Measurements from ENCODE around the gene TCF4. TPM values are rescaled to one million over a fixed set of nuclear protein-coding genes. Genes with fewer than 3 reads are reported as not detected.
A peak's percentile ranks its signal among the peaks of the same experiment; 100 is the strongest.

The TCF4 gene
- polyA plus RNA-seq, 1 donor (not counting 4 experiments of a cell fraction or from before 2014, with no cell fraction given): 9.7 TPM

DNA sequence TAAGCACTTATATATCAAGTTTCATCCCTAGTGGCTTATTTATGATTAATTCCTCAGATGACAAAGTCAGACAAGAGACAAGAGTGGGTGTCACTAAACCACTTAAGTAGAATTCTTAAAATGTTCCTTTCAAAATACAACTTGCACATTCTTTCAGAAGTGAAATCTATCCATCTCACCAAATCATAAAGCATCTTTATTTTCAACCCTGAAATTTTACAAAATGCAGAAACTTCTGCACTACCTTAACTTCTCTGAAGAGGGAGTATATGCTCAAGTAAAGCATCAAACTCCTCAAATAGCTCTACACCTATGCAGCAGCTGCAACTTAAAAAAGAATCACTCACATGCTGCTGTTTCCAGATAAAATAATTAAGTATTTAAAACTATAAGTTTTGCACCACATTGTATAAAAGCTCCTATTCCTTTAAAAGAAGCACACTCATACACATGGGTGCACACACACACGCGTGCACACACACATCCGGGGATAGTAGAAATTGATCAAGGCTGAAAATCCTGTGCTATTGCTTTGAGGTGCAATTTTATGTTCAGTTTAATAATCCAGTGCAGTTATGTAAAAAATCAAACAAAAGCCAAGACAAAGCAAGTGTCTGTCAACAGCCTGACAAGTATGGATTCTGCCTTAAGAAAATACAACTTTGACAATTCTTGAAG, 244.5 kb downstream of the TCF4 start:
- Histone ChIP-seq H3K36me3 (ENCODE audit: control insufficient read depth in 2 of 2, extremely low read depth in 1 of 2, insufficient read depth in 2 of 2, low read length in 2 of 2) (no peaks in the 10 kb centered on the region), H2AFZ (ENCODE audit: control insufficient read depth, low read length) (no peak overlapping the region), H3K79me2 (ENCODE audit: control insufficient read depth, insufficient read depth, low read length) (no peaks in the 10 kb centered on the region), H3K9me1 (ENCODE audit: control insufficient read depth, extremely low read depth, insufficient read depth, low read length) (no peaks in the 10 kb centered on the region), H3K4me1 (ENCODE audit: control insufficient read depth, extremely low read depth, insufficient read depth, low read length) (no peaks in the 10 kb centered on the region), H3K9ac (ENCODE audit: control insufficient read depth, extremely low read depth, insufficient read depth, low read length) (no peak overlapping the region), H4K20me1 (ENCODE audit: control insufficient read depth, extremely low read depth, insufficient read depth, low read length) (no peaks in the 10 kb centered on the region), H3K4me2 (ENCODE audit: control insufficient read depth, extremely low read depth, insufficient read depth, low read depth, low read length) (no peak overlapping the region), H3K9me3 (ENCODE audit: control insufficient read depth, low read depth, low read length) (no peaks in the 10 kb centered on the region), H3K27me3 (ENCODE audit: control insufficient read depth, extremely low read depth, insufficient read depth, low read length) (no peaks in the 10 kb centered on the region), H3K4me3 (ENCODE audit: control insufficient read depth in 2 of 3, extremely low read depth in 1 of 3, insufficient read depth in 2 of 3, low read depth in 1 of 3, low read length in 3 of 3) (no peak overlapping the region), H3K27ac (ENCODE audit: control insufficient read depth, insufficient read depth, low read length) (no peak overlapping the region)
- FAIRE-seq (peak; percentile 23), DNase-seq (ENCODE audit: low read depth, low spot score) (no peak)
- dilution Hi-C loops (cut with MboI; ENCODE audit: extremely low pct_ligation_motif_present, low sequenced_read_pairs): no loop called here
- TF ChIP-seq EZH2 (IDR thresholded peaks at IDR 0.05; ENCODE audit: low read length): no peak
- TF ChIP-seq, protein P1, sequence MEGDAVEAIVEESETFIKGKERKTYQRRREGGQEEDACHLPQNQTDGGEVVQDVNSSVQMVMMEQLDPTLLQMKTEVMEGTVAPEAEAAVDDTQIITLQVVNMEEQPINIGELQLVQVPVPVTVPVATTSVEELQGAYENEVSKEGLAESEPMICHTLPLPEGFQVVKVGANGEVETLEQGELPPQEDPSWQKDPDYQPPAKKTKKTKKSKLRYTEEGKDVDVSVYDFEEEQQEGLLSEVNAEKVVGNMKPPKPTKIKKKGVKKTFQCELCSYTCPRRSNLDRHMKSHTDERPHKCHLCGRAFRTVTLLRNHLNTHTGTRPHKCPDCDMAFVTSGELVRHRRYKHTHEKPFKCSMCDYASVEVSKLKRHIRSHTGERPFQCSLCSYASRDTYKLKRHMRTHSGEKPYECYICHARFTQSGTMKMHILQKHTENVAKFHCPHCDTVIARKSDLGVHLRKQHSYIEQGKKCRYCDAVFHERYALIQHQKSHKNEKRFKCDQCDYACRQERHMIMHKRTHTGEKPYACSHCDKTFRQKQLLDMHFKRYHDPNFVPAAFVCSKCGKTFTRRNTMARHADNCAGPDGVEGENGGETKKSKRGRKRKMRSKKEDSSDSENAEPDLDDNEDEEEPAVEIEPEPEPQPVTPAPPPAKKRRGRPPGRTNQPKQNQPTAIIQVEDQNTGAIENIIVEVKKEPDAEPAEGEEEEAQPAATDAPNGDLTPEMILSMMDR (optimal IDR thresholded peaks at IDR 0.05 in 1 of 3, IDR thresholded peaks at IDR 0.05 in 1 of 3, conservative IDR thresholded peaks at IDR 0.05 in 1 of 3; ENCODE audit: extremely low read depth in 1 of 3, insufficient read depth in 2 of 3, low read length in 3 of 3): peak in 2 of 3 experiments; percentile 40 to 44

DNA sequence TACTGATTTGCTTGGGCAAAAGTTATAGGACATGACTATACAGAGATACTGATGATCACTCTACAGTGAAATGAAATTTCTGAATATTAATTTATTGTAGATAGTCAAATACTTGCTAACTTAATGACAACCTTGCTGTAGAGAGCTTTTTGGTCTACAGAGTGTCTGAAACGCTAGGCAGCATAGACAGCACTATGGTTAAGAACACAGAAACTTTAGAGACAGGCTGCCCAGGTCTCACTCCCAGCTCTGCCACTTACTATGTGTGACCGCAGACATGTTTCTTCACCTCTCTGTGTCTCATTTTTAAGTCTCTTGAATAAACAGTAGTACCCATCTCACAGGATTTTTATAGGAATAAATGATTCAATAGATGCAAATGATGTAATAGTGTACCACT, 247.0 kb downstream of the TCF4 start:
- dilution Hi-C loops (cut with MboI; ENCODE audit: extremely low pct_ligation_motif_present, low sequenced_read_pairs): no loop called here
- Histone ChIP-seq H3K4me2 (ENCODE audit: control insufficient read depth, extremely low read depth, insufficient read depth, low read depth, low read length) (no peak overlapping the region), H3K4me1 (ENCODE audit: control insufficient read depth, extremely low read depth, insufficient read depth, low read length) (no peaks in the 10 kb centered on the region), H4K20me1 (ENCODE audit: control insufficient read depth, extremely low read depth, insufficient read depth, low read length) (no peaks in the 10 kb centered on the region), H3K27me3 (ENCODE audit: control insufficient read depth, extremely low read depth, insufficient read depth, low read length) (no peaks in the 10 kb centered on the region), H3K9me3 (ENCODE audit: control insufficient read depth, low read depth, low read length) (no peaks in the 10 kb centered on the region), H3K9ac (ENCODE audit: control insufficient read depth, extremely low read depth, insufficient read depth, low read length) (no peak overlapping the region), H3K4me3 (ENCODE audit: control insufficient read depth in 2 of 3, extremely low read depth in 1 of 3, insufficient read depth in 2 of 3, low read depth in 1 of 3, low read length in 3 of 3) (no peak overlapping the region), H3K27ac (ENCODE audit: control insufficient read depth, insufficient read depth, low read length) (no peak overlapping the region), H3K79me2 (ENCODE audit: control insufficient read depth, insufficient read depth, low read length) (no peaks in the 10 kb centered on the region), H3K36me3 (ENCODE audit: control insufficient read depth in 2 of 2, extremely low read depth in 1 of 2, insufficient read depth in 2 of 2, low read length in 2 of 2) (no peaks in the 10 kb centered on the region), H2AFZ (ENCODE audit: control insufficient read depth, low read length) (no peak overlapping the region), H3K9me1 (ENCODE audit: control insufficient read depth, extremely low read depth, insufficient read depth, low read length) (no peaks in the 10 kb centered on the region)
- FAIRE-seq (no peak), DNase-seq (ENCODE audit: low read depth, low spot score) (no peak)
- TF ChIP-seq, protein P1 (optimal IDR thresholded peaks at IDR 0.05 in 1 of 3, IDR thresholded peaks at IDR 0.05 in 1 of 3, conservative IDR thresholded peaks at IDR 0.05 in 1 of 3; ENCODE audit: extremely low read depth in 1 of 3, insufficient read depth in 2 of 3, low read length in 3 of 3): no peak
- TF ChIP-seq EZH2 (IDR thresholded peaks at IDR 0.05; ENCODE audit: low read length): no peak

All from keratinocyte (primary cell).